Measurements from ENCODE around the gene ATP8B4. TPM values are rescaled to one million over a fixed set of nuclear protein-coding genes. Genes with fewer than 3 reads are reported as not detected.

Gene ATP8B4
- total RNA-seq, 4 donors from 2014 or later: 2.2 to 9.5 (median 3.0) TPM

DNA sequence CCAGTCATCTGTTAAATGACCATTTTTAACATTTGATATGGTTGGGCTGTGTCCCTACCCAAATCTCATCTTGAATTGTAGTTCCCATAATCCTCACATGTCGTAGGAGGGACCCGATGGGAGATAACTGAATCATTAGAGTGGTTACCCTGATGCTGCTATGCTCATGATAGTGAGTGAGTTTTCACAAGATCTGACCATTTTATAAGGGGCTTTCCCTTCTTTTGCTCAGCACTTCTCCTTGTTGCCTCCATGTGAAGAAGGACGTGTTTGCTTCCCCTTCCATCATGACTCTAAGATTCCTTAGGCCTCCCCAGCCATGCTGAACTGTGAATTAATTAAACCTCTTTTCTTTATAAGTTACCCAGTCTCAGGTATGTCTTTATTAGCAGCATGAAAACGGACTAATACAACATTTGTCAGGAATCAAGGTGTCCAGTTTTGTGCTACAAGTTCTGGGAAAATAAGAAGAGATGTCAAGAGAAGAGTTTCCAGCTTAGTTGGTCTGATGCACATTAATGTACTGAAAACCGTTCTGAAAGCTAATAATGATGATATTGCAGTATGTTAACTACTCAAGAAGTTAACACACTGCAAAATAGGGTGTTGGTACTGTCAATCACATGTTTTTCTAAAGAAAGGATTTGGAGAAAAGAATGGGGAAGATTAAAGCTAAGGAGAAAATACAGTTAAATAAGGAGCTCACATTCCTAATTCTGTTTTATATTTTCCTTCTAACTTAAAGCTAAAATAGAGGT lies 67.9 kb downstream of the ATP8B4 start:
- no peak for TF ChIP-seq POLR2AphosphoS5 (IDR thresholded peaks at IDR 0.05)
- no peak for TF ChIP-seq POLR2A (IDR thresholded peaks at IDR 0.05)
- H3K36me3 ChIP-seq: no peaks in the 10 kb centered on the region
- no peak overlapping the region for H3K4me3 ChIP-seq
- H3K9me3 ChIP-seq: no peaks in the 10 kb centered on the region
- no peaks in the 10 kb centered on the region for H3K27me3 ChIP-seq
- no peak for DNase-seq (ENCODE audit: low spot score in 2 of 2)
- H3K4me1 ChIP-seq: peaks cover 5% of the 10 kb centered on the region
- H3K27ac ChIP-seq: no peak overlapping the region
- 79% methylated on average over 5 of the region's 5 CpGs for WGBS

DNA sequence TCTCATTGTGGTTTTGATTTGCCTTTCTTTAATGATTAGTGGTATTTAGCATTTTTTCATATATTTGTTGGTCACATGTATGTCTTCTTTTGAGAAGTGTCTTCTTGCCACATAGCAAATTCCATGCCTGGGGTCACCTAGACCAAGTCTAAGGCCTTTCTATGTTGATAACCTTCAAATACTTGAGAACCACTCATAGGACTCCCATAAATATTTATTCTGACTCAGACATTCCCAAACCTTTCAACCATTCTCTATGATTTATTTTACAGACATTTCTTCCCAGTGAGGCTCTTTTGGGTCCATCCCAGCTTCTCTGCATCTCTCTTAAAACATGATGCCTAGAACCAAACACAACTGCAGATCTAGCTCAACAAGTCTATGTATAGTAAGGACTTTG lies 69.2 kb downstream of the ATP8B4 start:
- no peak for DNase-seq (ENCODE audit: low spot score in 2 of 2)
- Histone ChIP-seq H3K9me3 (no peaks in the 10 kb centered on the region), H3K27ac (no peak overlapping the region), H3K4me1 (no peaks in the 10 kb centered on the region), H3K4me3 (no peak overlapping the region), H3K27me3 (no peaks in the 10 kb centered on the region), H3K36me3 (no peaks in the 10 kb centered on the region)
- TF ChIP-seq, protein P1, sequence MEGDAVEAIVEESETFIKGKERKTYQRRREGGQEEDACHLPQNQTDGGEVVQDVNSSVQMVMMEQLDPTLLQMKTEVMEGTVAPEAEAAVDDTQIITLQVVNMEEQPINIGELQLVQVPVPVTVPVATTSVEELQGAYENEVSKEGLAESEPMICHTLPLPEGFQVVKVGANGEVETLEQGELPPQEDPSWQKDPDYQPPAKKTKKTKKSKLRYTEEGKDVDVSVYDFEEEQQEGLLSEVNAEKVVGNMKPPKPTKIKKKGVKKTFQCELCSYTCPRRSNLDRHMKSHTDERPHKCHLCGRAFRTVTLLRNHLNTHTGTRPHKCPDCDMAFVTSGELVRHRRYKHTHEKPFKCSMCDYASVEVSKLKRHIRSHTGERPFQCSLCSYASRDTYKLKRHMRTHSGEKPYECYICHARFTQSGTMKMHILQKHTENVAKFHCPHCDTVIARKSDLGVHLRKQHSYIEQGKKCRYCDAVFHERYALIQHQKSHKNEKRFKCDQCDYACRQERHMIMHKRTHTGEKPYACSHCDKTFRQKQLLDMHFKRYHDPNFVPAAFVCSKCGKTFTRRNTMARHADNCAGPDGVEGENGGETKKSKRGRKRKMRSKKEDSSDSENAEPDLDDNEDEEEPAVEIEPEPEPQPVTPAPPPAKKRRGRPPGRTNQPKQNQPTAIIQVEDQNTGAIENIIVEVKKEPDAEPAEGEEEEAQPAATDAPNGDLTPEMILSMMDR (IDR thresholded peaks at IDR 0.05): no peak
- TF ChIP-seq POLR2AphosphoS5 (IDR thresholded peaks at IDR 0.05): no peak

DNA sequence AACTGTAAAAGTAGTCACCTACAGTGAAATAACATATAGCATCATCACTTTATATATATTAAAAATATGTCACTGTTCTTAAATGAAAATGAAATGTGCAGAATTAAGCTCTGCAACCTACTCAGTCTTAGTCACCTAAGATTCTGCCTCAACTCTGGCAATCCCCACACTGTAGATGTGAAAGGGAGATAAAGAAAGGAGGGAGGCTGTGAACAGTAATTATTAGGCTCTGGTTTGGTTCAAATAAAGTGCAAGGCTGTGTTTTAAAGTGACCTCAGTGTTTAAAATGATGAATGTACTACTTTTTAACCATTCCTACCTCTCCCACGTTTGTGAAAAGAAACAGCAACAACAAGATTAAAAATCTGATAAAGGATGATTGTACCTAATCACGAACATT lies 72.2 kb downstream of the ATP8B4 start:
- 61% methylated on average over 2 of the region's 2 CpGs for WGBS
- TF ChIP-seq POLR2AphosphoS5 (IDR thresholded peaks at IDR 0.05): no peak
- no peak for TF ChIP-seq POLR2A (IDR thresholded peaks at IDR 0.05)
- no peak for TF ChIP-seq EP300 (IDR thresholded peaks at IDR 0.05)
- TF ChIP-seq, protein P1 (IDR thresholded peaks at IDR 0.05): no peak
- Histone ChIP-seq H3K4me1 (no peaks in the 10 kb centered on the region), H3K27me3 (no peaks in the 10 kb centered on the region), H3K9me3 (no peaks in the 10 kb centered on the region), H3K4me3 (no peak overlapping the region), H3K36me3 (no peaks in the 10 kb centered on the region), H3K27ac (no peak overlapping the region)
- no peak for DNase-seq (ENCODE audit: low spot score in 2 of 2)

DNA sequence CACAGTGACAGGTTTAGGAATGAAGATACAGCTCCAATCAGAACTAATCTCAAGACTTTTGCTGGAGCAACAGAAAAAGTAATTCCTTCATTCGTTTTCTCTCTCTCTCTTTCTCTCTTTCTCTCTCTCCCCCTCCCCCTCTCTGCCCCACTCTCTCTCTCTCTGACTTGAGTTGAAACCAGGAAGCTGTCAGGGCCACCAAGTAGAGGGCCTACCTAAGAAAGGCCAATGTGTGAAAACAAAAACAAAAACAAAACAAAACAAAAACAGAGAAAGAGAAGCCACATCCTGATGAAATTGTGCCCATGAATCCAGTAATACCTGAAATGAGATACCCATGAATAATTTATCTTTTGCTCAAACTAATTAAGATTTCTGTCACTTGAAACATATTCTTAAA lies 72.9 kb downstream of the ATP8B4 start:
- Histone ChIP-seq H3K27me3 (no peaks in the 10 kb centered on the region), H3K4me3 (no peak overlapping the region), H3K9me3 (no peaks in the 10 kb centered on the region), H3K36me3 (no peaks in the 10 kb centered on the region), H3K27ac (no peak overlapping the region), H3K4me1 (no peaks in the 10 kb centered on the region)
- DNase-seq (ENCODE audit: low spot score in 2 of 2): no peak
- WGBS: 77% methylated on average over 1 of the region's 1 CpG
- TF ChIP-seq POLR2AphosphoS5 (IDR thresholded peaks at IDR 0.05) (no peak), EP300 (IDR thresholded peaks at IDR 0.05) (no peak), POLR2A (IDR thresholded peaks at IDR 0.05) (no peak)

DNA sequence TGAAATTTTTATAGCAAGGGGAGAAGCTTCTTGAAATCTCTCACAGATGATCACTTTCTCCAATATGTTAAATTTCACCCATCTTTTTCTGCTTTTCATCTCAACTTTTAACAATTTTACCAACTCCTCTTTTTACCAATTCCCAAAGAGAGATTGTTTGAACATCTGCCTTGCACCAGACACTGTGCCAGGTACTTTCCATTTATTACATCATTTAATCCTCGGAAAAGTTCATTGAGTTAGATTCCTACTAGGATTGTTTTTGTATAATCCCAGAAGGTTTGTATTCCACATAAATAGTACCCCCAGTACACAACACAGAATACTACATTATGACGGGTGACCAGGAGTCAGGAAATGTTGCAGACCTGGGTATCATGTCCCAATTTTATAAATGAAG lies 74.1 kb downstream of the ATP8B4 start:
- Histone ChIP-seq H3K4me1 (no peaks in the 10 kb centered on the region), H3K36me3 (no peaks in the 10 kb centered on the region), H3K27me3 (no peaks in the 10 kb centered on the region), H3K27ac (no peak overlapping the region), H3K9me3 (no peaks in the 10 kb centered on the region), H3K4me3 (no peak overlapping the region)
- TF ChIP-seq, protein P1 (IDR thresholded peaks at IDR 0.05): no peak
- TF ChIP-seq POLR2A (IDR thresholded peaks at IDR 0.05) (no peak), POLR2AphosphoS5 (IDR thresholded peaks at IDR 0.05) (no peak), EP300 (IDR thresholded peaks at IDR 0.05) (no peak)
- WGBS: 15% methylated on average over 2 of the region's 2 CpGs
- DNase-seq (ENCODE audit: low spot score in 2 of 2): no peak

DNA sequence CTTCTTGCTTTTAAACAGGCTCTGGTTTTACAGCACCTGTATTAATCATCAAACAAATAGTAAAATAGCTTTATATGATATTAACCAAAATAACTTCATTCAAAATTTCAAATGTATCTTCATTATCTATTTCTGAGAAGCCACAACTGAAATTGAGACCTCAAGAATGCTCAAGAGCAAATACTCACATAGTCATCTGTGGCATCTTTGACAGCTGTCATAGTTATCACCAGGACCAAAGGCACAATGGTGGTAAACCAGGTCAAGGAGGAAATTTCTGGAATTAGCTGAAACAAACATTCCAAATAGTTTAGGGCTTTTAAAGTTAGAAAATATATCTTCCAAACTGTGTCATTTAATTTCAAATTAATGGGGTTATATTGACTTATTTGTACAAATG lies 74.6 kb downstream of the ATP8B4 start:
- H3K9me3 ChIP-seq: no peaks in the 10 kb centered on the region
- no peaks in the 10 kb centered on the region for H3K4me1 ChIP-seq
- no peaks in the 10 kb centered on the region for H3K27me3 ChIP-seq
- no peak overlapping the region for H3K27ac ChIP-seq
- H3K36me3 ChIP-seq: no peaks in the 10 kb centered on the region
- no peak overlapping the region for H3K4me3 ChIP-seq
- no peak for DNase-seq (ENCODE audit: low spot score in 2 of 2)
- TF ChIP-seq POLR2AphosphoS5 (IDR thresholded peaks at IDR 0.05) (no peak), POLR2A (IDR thresholded peaks at IDR 0.05) (no peak), EP300 (IDR thresholded peaks at IDR 0.05) (no peak)
- TF ChIP-seq, protein P1 (IDR thresholded peaks at IDR 0.05): no peak
